ENCODE measurements around the gene MXRA7.

The MXRA7 gene

DNA sequence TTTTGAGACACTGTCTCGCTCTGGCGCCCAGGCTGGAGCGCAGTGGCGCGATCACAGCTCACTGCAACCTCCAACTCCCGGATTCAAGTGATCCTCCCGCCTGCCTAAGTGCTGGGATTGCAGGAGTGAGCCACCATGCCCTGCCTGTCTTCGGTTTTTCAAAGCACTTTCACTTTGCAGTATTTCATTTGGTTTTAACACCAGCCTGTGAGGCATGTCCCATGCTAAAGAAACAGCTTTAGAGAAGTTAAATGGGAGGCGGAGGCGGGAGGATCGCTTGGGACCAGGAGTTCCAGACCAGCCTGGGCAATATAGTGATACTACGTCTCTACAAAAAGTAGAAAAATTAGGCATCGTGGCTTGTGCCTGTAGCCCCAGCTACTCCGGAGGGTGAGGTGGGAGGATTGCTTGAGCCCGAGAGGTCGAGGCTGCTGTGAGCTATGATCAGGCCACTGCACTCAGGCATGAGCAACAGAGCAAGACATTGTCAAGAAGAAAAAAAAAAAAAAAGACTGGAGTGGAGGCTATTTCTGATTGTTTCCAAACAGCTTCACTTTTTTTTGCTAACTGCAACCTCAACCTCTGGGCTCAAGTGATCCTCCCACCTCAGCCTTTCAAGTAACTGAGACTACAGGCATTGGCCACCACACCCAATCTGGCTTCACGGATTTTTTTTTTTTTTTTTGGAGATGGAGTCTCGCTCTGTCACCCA is 17.1 kb upstream of the MXRA7 start:
- Histone ChIP-seq H3K27me3 (ENCODE audit: insufficient read depth, low read length, poor library complexity, severe bottlenecking) (no peaks in the 10 kb centered on the region), H4K20me1 (ENCODE audit: insufficient read depth, low read length, poor library complexity, severe bottlenecking) (peaks cover 71% of the 10 kb centered on the region), H3K4me3 (ENCODE audit: low read length, poor library complexity, severe bottlenecking) (peak overlapping the region; percentile 90), H3K9me3 (ENCODE audit: insufficient read depth, low read depth, low read length) (no peaks in the 10 kb centered on the region), H3K4me2 (ENCODE audit: low read depth, low read length, poor library complexity, severe bottlenecking) (peak overlapping the region; percentile 93), H3K36me3 (ENCODE audit: insufficient read depth, low read length) (peaks cover 26% of the 10 kb centered on the region), H2AFZ (ENCODE audit: low read length) (no peak overlapping the region), H3K79me2 (ENCODE audit: insufficient read depth, low read length) (peaks cover 90% of the 10 kb centered on the region), H3K4me1 (ENCODE audit: insufficient read depth, low read length, poor library complexity, severe bottlenecking) (peaks cover 50% of the 10 kb centered on the region), H3K9ac (ENCODE audit: low read depth, low read length, poor library complexity, severe bottlenecking) (peak overlapping the region; percentile 99), H3K9me2 (replicated peaks; ENCODE audit: low read depth, low read length) (no peaks in the 10 kb centered on the region), H3F3A (ENCODE audit: low read depth) (peaks cover 7% of the 10 kb centered on the region; the same call in 1 of the 2 replicates)
- TF ChIP-seq EZH2phosphoT487 (IDR thresholded peaks at IDR 0.05; ENCODE audit: borderline replicate concordance) (no peak), CTCF (conservative IDR thresholded peaks at IDR 0.05; ENCODE audit: low read length) (no peak)

DNA sequence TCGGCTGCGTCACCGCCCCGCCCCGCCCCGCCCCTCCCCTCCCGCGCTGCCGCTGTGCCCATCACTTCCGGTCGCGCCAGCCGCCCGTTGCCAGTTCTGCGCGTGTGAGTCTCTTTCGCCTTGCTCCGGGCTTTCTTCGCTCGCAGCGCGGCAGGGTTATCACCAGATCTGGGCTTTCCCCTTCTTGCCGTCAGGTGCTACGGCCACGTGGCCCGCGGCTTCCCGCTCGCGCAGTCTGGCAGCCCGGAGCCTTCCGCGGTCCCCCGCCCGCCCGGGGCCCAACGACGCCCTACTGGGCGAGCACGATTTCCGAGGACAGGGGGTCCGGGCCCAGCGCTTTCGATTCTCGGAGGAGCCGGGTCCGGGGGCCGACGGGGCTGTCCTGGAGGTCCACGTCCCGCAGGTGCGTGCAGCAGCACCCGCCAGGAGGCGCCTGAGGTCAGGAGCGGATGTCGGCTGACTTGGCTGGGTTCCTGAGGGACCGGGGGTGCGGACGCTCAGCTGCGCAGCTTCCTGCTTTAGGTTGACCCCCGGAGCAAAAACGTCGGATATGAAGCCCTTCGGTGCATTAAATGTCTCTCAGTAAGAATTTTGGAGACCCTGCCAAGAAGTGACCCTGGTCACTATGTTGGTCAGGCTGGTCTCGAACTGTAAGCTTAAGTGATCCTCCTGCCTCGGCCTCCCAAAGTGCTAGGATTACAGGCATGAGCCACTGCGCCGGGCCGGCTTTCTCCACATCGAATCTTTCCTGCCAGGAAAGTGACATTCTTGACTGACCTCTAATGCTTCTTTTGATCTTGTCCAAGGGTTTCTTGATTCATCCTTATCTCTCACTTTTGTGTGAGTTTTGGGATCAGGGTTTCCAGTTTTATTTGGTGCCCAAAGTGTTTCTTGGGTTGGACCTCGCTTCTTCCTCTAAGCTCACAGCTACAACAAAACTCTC is 16.3 kb upstream of the MXRA7 start, which contains the start of gene METTL23:
METTL23 (plus strand) TSS at position 64 of the 943 bp plus-strand sequence. CDS start 2,872 bp downstream, outside the sequence.
- peaks cover 90% of the 10 kb centered on the region for H3K79me2 ChIP-seq (ENCODE audit: insufficient read depth, low read length)
- peaks cover 65% of the 10 kb centered on the region for H4K20me1 ChIP-seq (ENCODE audit: insufficient read depth, low read length, poor library complexity, severe bottlenecking)
- no peaks in the 10 kb centered on the region for H3K27me3 ChIP-seq (ENCODE audit: insufficient read depth, low read length, poor library complexity, severe bottlenecking)
- peak within 1 kb of the TSS; percentile 86 for H2AFZ ChIP-seq (ENCODE audit: low read length)
- H3K36me3 ChIP-seq (ENCODE audit: insufficient read depth, low read length), result peaks cover 24% of the 10 kb centered on the region
- TF ChIP-seq CTCF (conservative IDR thresholded peaks at IDR 0.05; ENCODE audit: low read length) (peak; percentile 69), EZH2phosphoT487 (IDR thresholded peaks at IDR 0.05; ENCODE audit: borderline replicate concordance) (no peak)
- no peaks in the 10 kb centered on the region for H3K9me3 ChIP-seq (ENCODE audit: insufficient read depth, low read depth, low read length)
- H3K9me2 ChIP-seq (replicated peaks; ENCODE audit: low read depth, low read length), result no peaks in the 10 kb centered on the region
- H3K4me3 ChIP-seq (ENCODE audit: low read length, poor library complexity, severe bottlenecking), result peak within 1 kb of the TSS; percentile 90
- peaks cover 3% of the 10 kb centered on the region; the same call in 1 of the 2 replicates for H3F3A ChIP-seq (ENCODE audit: low read depth)
- H3K4me1 ChIP-seq (ENCODE audit: insufficient read depth, low read length, poor library complexity, severe bottlenecking), result peaks cover 46% of the 10 kb centered on the region
- H3K9ac ChIP-seq (ENCODE audit: low read depth, low read length, poor library complexity, severe bottlenecking), result peak within 1 kb of the TSS; percentile 99
- H3K4me2 ChIP-seq (ENCODE audit: low read depth, low read length, poor library complexity, severe bottlenecking), result peak within 1 kb of the TSS; percentile 99

- no peaks in the 10 kb centered on the region for H3K27me3 ChIP-seq (ENCODE audit: insufficient read depth, low read length, poor library complexity, severe bottlenecking)
- H4K20me1 ChIP-seq (ENCODE audit: insufficient read depth, low read length, poor library complexity, severe bottlenecking), result peaks cover 64% of the 10 kb centered on the region
- peaks cover 90% of the 10 kb centered on the region for H3K79me2 ChIP-seq (ENCODE audit: insufficient read depth, low read length)
- H3K4me3 ChIP-seq (ENCODE audit: low read length, poor library complexity, severe bottlenecking), result peak within 1 kb of the TSS; percentile 90
- H2AFZ ChIP-seq (ENCODE audit: low read length), result peak within 1 kb of the TSS; percentile 86
- peaks cover 24% of the 10 kb centered on the region for H3K36me3 ChIP-seq (ENCODE audit: insufficient read depth, low read length)
- 0 out of 2 replicates have a peak, but pooled peaks cover 3% of the 10 kb centered on the region for H3F3A ChIP-seq (ENCODE audit: low read depth)
- peaks cover 48% of the 10 kb centered on the region for H3K4me1 ChIP-seq (ENCODE audit: insufficient read depth, low read length, poor library complexity, severe bottlenecking)
- no peaks in the 10 kb centered on the region for H3K9me2 ChIP-seq (replicated peaks; ENCODE audit: low read depth, low read length)
- TF ChIP-seq EZH2phosphoT487 (IDR thresholded peaks at IDR 0.05; ENCODE audit: borderline replicate concordance) (no peak), CTCF (conservative IDR thresholded peaks at IDR 0.05; ENCODE audit: low read length) (no peak)
- peak within 1 kb of the TSS; percentile 99 for H3K9ac ChIP-seq (ENCODE audit: low read depth, low read length, poor library complexity, severe bottlenecking)
- H3K4me2 ChIP-seq (ENCODE audit: low read depth, low read length, poor library complexity, severe bottlenecking), result peak within 1 kb of the TSS; percentile 99
- H3K9me3 ChIP-seq (ENCODE audit: insufficient read depth, low read depth, low read length), result no peaks in the 10 kb centered on the region
Measured at GRCh38 chr17:76726231-76726775, 15.5 kb upstream of the MXRA7 start, which contains the start of gene JMJD6. TSS of gene JMJD6 (minus strand) at chr17:76726606. CDS start at chr17:76726475, 131 bp downstream.
